Caco-2 (cell line): ENCODE results near the gene SLC9C1. TPM values are rescaled to one million over a fixed set of nuclear protein-coding genes. Genes with fewer than 3 reads are reported as not detected.
"Not testable (repeated sequence)": the region's sequence is repeated elsewhere in the genome, so short reads cannot be mapped to it uniquely, and the experiment has no call there.

Experiments
- BruUV-seq: library from RNA; stranded (reverse); fragments of 400-500 nt; replicated peaks from 2 replicates; lab custom pipeline; 2021; lab: Mats Ljungman, UMichigan
- CTCF ChIA-PET: fragments of 300-600 bp; sonication (Branson Sonifier 250); formaldehyde crosslinking; loops from one replicate; lab custom pipeline; 2022; ENCODE audit warnings: antibody characterized with exemption; lab: Charles Lee
- POLR2A ChIA-PET: fragments of 300-600 bp; sonication (Branson Sonifier 250); formaldehyde crosslinking; loops from one replicate; lab custom pipeline; 2022; ENCODE audit warnings: antibody characterized with exemption; lab: Charles Lee
- DNase-seq, 2 experiments: peaks; one replicate each; pipeline versions ENCODE4 v3.0.0 to v3.0.0-alpha.2; 2020 to 2022
- H3K27me3 ChIP-seq: replicated peaks from 2 replicates; pipeline ENCODE4 v1.6.0; 2011; ENCODE audit warnings: low read length; ENCODE audit not compliant: control insufficient read depth, insufficient read depth
- H3K36me3 ChIP-seq: 2 replicates; pipeline ENCODE4 v1.5.1; 2011; ENCODE audit warnings: low read length; ENCODE audit not compliant: control insufficient read depth, insufficient read depth
- H3K4me1 ChIP-seq: fragments of 250-450 bp; sonication (Bioruptor Pico); 2 replicates; pipeline ENCODE4 v1.5.1; 2020; ENCODE audit warnings: mild to moderate bottlenecking
- H3K4me3 ChIP-seq: 2 replicates; pipeline ENCODE4 v1.5.1; 2011; ENCODE audit warnings: low read depth, mild to moderate bottlenecking, control low read depth, low read length
- H3K9me3 ChIP-seq: fragments of 250-450 bp; sonication (Bioruptor Pico); 2 replicates; pipeline ENCODE4 v1.5.1; 2020; ENCODE audit warnings: mild to moderate bottlenecking, moderate library complexity
- H3K27ac Mint-ChIP-seq: one replicate; pipeline ENCODE4 v1.8.0; 2022; ENCODE audit warnings: mixed read lengths; ENCODE audit not compliant: unreplicated experiment
- H3K27me3 Mint-ChIP-seq: one replicate; pipeline ENCODE4 v1.8.0; 2022; ENCODE audit warnings: mixed read lengths; ENCODE audit not compliant: insufficient read depth, unreplicated experiment
- H3K36me3 Mint-ChIP-seq: one replicate; pipeline ENCODE4 v1.8.0; 2022; ENCODE audit warnings: mild to moderate bottlenecking, mixed read lengths; ENCODE audit not compliant: insufficient read depth, unreplicated experiment
- H3K4me1 Mint-ChIP-seq: one replicate; pipeline ENCODE4 v1.8.0; 2022; ENCODE audit warnings: low read depth, mixed read lengths; ENCODE audit not compliant: unreplicated experiment
- H3K4me3 Mint-ChIP-seq: one replicate; pipeline ENCODE4 v1.8.0; 2022; ENCODE audit warnings: mild to moderate bottlenecking, moderate library complexity, mixed read lengths; ENCODE audit not compliant: unreplicated experiment
- H3K9me3 Mint-ChIP-seq: one replicate; pipeline ENCODE4 v1.8.0; 2022; ENCODE audit warnings: mixed read lengths; ENCODE audit not compliant: unreplicated experiment
- intact Hi-C: fragments of 100-400 bp; cut with micrococcal nuclease; formaldehyde crosslinking; loops from one replicate; pipeline ENCODE4 v1.10.0; 2022; ENCODE audit not compliant: unreplicated experiment
- total RNA-seq: library from RNA; stranded (reverse); gene quantifications from 2 replicates; pipeline ENCODE4 v1.2.3, GENCODE V29; 2022
- TF ChIP-seq, protein P1 (sequence below), 2 experiments: fragments of 200-600 bp in 1 of 2; IDR thresholded peaks; 1 replicate in 1 of 2; 2 replicates in 1 of 2; pipeline versions ENCODE4 v1.5.1 to v1.8.0; 2011 to 2022; ENCODE audit warnings: antibody characterized with exemption in 1 of 2, control low read depth in 1 of 2, inconsistent platforms in 1 of 2, low read depth in 1 of 2, low read length in 1 of 2, mild to moderate bottlenecking in 1 of 2, moderate library complexity in 1 of 2; ENCODE audit not compliant: insufficient read depth in 1 of 2, severe bottlenecking in 1 of 2, unreplicated experiment in 1 of 2

Gene SLC9C1
- total RNA-seq, 1 experiment from 2014 or later, result not detected

DNA sequence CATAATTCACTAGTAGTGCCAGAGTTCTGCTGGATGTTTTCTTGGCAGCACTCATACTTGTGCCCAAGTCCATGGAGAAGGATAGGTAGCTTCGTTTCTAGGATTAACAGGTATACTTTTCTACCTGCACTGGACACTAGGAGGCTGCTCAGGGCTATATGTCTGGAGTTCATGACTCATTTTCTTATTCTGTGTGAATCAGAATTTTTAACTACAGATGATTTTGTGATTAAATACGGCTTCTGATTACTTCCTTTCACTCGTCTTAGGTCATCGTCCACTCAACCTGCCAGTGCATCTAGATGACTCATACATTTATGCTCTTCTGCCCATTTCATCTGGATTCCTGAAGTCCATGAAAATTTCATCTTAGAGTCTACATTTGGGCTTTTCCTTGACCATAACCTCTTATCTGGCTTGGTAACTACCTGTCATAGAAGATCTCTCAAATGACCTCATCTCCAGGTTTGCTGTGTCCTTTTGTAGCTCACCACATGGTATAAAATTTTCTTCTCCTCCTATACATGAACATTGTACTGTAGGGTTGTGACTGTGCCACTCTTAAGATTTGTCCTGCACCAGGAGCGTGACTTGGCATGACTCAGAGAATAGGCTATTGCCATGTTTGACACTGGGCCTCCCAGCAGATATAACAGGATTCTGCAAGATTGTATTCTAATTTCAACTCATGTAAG, 94.2 kb downstream of the SLC9C1 start:
- no peak for DNase-seq
- TF ChIP-seq, protein P1, sequence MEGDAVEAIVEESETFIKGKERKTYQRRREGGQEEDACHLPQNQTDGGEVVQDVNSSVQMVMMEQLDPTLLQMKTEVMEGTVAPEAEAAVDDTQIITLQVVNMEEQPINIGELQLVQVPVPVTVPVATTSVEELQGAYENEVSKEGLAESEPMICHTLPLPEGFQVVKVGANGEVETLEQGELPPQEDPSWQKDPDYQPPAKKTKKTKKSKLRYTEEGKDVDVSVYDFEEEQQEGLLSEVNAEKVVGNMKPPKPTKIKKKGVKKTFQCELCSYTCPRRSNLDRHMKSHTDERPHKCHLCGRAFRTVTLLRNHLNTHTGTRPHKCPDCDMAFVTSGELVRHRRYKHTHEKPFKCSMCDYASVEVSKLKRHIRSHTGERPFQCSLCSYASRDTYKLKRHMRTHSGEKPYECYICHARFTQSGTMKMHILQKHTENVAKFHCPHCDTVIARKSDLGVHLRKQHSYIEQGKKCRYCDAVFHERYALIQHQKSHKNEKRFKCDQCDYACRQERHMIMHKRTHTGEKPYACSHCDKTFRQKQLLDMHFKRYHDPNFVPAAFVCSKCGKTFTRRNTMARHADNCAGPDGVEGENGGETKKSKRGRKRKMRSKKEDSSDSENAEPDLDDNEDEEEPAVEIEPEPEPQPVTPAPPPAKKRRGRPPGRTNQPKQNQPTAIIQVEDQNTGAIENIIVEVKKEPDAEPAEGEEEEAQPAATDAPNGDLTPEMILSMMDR (IDR thresholded peaks at IDR 0.05; ENCODE audit: insufficient read depth in 1 of 2, low read depth in 1 of 2, low read length in 1 of 2, severe bottlenecking in 1 of 2, unreplicated experiment in 1 of 2), result no peak
- H3K4me3 ChIP-seq, result no peak overlapping the region
- H3K9me3 ChIP-seq, result no peaks in the 10 kb centered on the region
- H3K9me3 Mint-ChIP-seq, result no peaks in the 10 kb centered on the region
- intact Hi-C loops, result no loop called here
- H3K27me3 Mint-ChIP-seq, result no peaks in the 10 kb centered on the region
- H3K27ac Mint-ChIP-seq, result no peak overlapping the region
- H3K4me1 Mint-ChIP-seq, result no peaks in the 10 kb centered on the region
- no peak overlapping the region for H3K4me3 Mint-ChIP-seq
- H3K27me3 ChIP-seq, result no peaks in the 10 kb centered on the region
- no peaks in the 10 kb centered on the region for H3K36me3 Mint-ChIP-seq
- BruUV-seq, result no TSS peak
- no peaks in the 10 kb centered on the region for H3K4me1 ChIP-seq
- CTCF ChIA-PET, result interaction anchor here (1.2 kb wide), 1 partner anchor 122 kb away, joined by 6 read pairs; no protein-coding TSS in a partner anchor
- no peaks in the 10 kb centered on the region for H3K36me3 ChIP-seq
- POLR2A ChIA-PET, result no interaction called here

DNA sequence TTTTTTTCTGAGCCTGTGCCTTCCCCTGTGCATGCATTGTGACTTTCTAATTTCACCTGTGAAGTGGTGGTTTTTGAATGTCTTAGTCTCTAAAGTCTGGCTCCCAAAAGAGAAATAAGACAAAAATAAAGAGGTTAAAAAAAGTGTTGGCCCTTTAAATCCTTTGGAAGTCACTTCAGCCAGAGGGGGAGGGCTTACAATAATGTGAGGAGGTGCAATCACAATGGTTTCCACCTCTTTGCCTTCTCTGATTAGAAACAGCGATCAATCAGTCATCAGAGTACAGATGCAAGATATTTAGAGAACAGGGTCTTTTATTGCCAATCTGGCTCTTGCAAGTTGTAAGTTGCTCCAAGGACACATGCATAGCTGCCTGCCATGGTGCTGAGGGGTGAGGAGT, 96.9 kb downstream of the SLC9C1 start:
- CTCF ChIA-PET, result no interaction called here
- no peak overlapping the region for H3K27ac Mint-ChIP-seq

DNA sequence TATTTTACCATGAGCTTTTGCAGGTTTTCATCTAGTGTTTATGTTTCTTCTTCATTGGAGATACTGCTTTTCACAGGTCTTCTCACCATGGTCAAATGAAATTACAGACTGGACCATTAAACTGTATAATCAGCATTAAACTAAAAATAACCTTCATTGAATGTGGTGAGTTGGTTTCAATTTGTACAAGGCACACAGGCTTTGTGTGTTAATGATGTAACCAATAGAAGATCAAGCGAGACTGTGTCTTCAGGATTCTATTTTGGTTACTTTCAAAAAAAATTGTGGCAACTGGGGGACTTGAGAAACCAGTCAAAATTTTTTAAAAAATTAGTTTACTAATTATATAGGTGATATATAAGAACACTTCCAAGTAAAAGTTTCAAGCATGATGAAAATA, 106.7 kb downstream of the SLC9C1 start:
- Histone ChIP-seq H3K9me3 (peaks cover 10% of the 10 kb centered on the region), H3K27me3 (no peaks in the 10 kb centered on the region), H3K4me3 (no peak overlapping the region), H3K36me3 (no peaks in the 10 kb centered on the region), H3K4me1 (no peaks in the 10 kb centered on the region)
- no TSS peak for BruUV-seq
- ChIA-PET POLR2A (no interaction called here), CTCF (interaction anchor here (0.6 kb wide), 1 partner anchor 78 kb away, joined by 3 read pairs; no protein-coding TSS in a partner anchor)
- TF ChIP-seq, protein P1 (IDR thresholded peaks at IDR 0.05; ENCODE audit: insufficient read depth in 1 of 2, low read depth in 1 of 2, low read length in 1 of 2, severe bottlenecking in 1 of 2, unreplicated experiment in 1 of 2), result no peak
- H3K9me3 Mint-ChIP-seq, result peaks cover 8% of the 10 kb centered on the region
- H3K4me1 Mint-ChIP-seq, result no peaks in the 10 kb centered on the region
- H3K27me3 Mint-ChIP-seq, result no peaks in the 10 kb centered on the region
- no peak overlapping the region for H3K27ac Mint-ChIP-seq
- H3K36me3 Mint-ChIP-seq, result no peaks in the 10 kb centered on the region
- no peak for DNase-seq
- intact Hi-C loops, result no loop called here
- no peak overlapping the region for H3K4me3 Mint-ChIP-seq

More for the DNA sequence above, 96.9 kb downstream of the SLC9C1 start:
- H3K4me3 ChIP-seq, result no peak overlapping the region
- intact Hi-C loops, result no loop called here
- POLR2A ChIA-PET, result no interaction called here
- TF ChIP-seq, protein P1 (IDR thresholded peaks at IDR 0.05; ENCODE audit: insufficient read depth in 1 of 2, low read depth in 1 of 2, low read length in 1 of 2, severe bottlenecking in 1 of 2, unreplicated experiment in 1 of 2), result no peak
- DNase-seq, result no peak
- Mint-ChIP-seq H3K27me3 (no peaks in the 10 kb centered on the region), H3K4me1 (no peaks in the 10 kb centered on the region), H3K9me3 (peaks cover 8% of the 10 kb centered on the region), H3K36me3 (no peaks in the 10 kb centered on the region), H3K4me3 (no peak overlapping the region)
- H3K4me1 ChIP-seq, result no peaks in the 10 kb centered on the region
- H3K27me3 ChIP-seq, result no peaks in the 10 kb centered on the region
- no TSS peak for BruUV-seq
- peaks cover 3% of the 10 kb centered on the region; the same call in 1 of the 2 replicates for H3K9me3 ChIP-seq
- H3K36me3 ChIP-seq, result no peaks in the 10 kb centered on the region

DNA sequence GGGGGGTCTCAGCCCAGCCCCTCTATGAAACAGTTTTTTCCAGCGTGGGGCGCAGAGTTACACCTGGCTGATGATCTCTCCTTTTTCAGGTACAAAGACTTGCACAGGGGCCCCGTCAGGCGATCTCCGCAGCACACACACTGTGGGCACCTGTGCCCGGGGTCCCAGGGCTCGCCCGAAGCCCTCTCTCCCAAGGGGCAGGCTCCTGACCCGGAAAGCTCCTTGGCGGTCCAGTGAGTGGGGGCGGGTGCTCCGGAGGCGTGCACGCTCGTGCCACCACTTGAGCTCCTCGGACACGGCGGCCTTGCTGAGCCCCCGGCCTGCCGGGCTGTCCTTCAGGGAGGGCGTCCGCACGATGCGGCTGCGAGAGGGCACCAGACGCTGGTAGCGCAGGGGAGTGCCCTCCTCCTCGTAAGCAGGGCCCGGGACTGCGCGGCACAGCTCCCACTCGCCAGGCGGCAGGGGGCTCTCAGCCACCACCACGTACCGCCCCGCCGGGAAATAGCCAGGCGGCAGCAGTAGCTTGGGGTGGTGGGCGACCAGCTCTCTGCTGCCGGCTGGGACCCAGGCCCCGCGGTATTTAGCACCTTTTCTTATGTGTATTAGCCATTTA, 108.5 kb downstream of the SLC9C1 start:
- H3K27ac Mint-ChIP-seq, H3K27me3 ChIP-seq, H3K36me3 Mint-ChIP-seq, H3K27me3 Mint-ChIP-seq, H3K4me3 Mint-ChIP-seq, H3K9me3 ChIP-seq, H3K4me1 ChIP-seq, H3K4me3 ChIP-seq, H3K4me1 Mint-ChIP-seq, H3K9me3 Mint-ChIP-seq, DNase-seq, CTCF ChIA-PET, H3K36me3 ChIP-seq, POLR2A ChIA-PET, intact Hi-C loops, BruUV-seq: not testable (repeated sequence)
